Esophagus squamous epithelium (tissue), 5 donors: ENCODE data around the gene PCSK6. TPM values are rescaled to one million over a fixed set of nuclear protein-coding genes. Genes with fewer than 3 reads are reported as not detected.
"Not testable (repeated sequence)": the region's sequence is repeated elsewhere in the genome, so short reads cannot be mapped to it uniquely, and the experiment has no call there.

ENCODE experiments used
- DNase-seq: peaks from one replicate; lab custom pipeline; 2025; lab: John Stamatoyannopoulos, UW
- H3K27ac ChIP-seq, 4 donors: fragments of 200-600 bp; sonication (generic); one replicate each; pipeline ENCODE4 v1.5.1; 2016 to 2019; ENCODE audit warnings: mild to moderate bottlenecking in 1 of 4
- H3K27me3 ChIP-seq, 4 donors: fragments of 200-600 bp; sonication (generic); 1 replicate in 3 of 4; 2 replicates in 1 of 4; pipeline versions ENCODE4 v1.5.1 to v1.6.0; 2017 to 2021; ENCODE audit warnings: antibody characterized with exemption in 1 of 4
- H3K36me3 ChIP-seq, 3 donors: fragments of 200-600 bp; sonication (generic); one replicate each; pipeline ENCODE4 v1.5.1; 2016 to 2019
- H3K4me1 ChIP-seq, 3 donors: fragments of 200-600 bp; sonication (generic); one replicate each; pipeline ENCODE4 v1.5.1; 2017 to 2019
- H3K4me3 ChIP-seq, 4 donors: fragments of 200-600 bp; sonication (generic); 1 replicate in 3 of 4; 2 replicates in 1 of 4; pipeline ENCODE4 v1.5.1; 2016 to 2019; ENCODE audit warnings: mild to moderate bottlenecking in 2 of 4, moderate library complexity in 1 of 4
- H3K9me3 ChIP-seq, 3 donors: fragments of 200-600 bp; sonication (generic); one replicate each; pipeline ENCODE4 v1.5.1; 2016 to 2019
- CTCF ChIP-seq, 6 experiments: fragments of 450-650 bp in 4 of 6; fragments of 200-600 bp in 2 of 6; sonication (generic) in 2 of 6; IDR thresholded peaks; one replicate each; pipeline ENCODE4 v1.5.1; 2016 to 2019; ENCODE audit warnings: antibody characterized with exemption in 6 of 6, mild to moderate bottlenecking in 4 of 6, moderate library complexity in 4 of 6
- POLR2A ChIP-seq, 4 donors: fragments of 450-650 bp; IDR thresholded peaks; one replicate each; pipeline ENCODE4 v1.6.1; 2017; ENCODE audit warnings: antibody characterized with exemption in 4 of 4, mild to moderate bottlenecking in 4 of 4, moderate library complexity in 3 of 4
- WGBS, 2 donors: methylation state at CpG; one replicate each; pipeline ENCODE4 v1.1.5; 2018; 5-methylcytosine and 5-hydroxymethylcytosine counted together
- intact Hi-C: fragments of 100-400 bp; cut with DNase I; formaldehyde crosslinking; loops from one replicate; pipeline ENCODE4 v1.15.0; 2022
- total RNA-seq, 4 donors: library from RNA; depleted of rRNA; stranded (reverse); fragments of >200 nt; gene quantifications; one replicate each; pipeline ENCODE4 v1.1.0, GENCODE V29; 2016
- donor health status: DM: yes; HTN: yes; CAD: no.

The PCSK6 gene
- total RNA-seq, 4 donors from 2014 or later = 5.1 to 13.8 (median 9.2) TPM

DNA sequence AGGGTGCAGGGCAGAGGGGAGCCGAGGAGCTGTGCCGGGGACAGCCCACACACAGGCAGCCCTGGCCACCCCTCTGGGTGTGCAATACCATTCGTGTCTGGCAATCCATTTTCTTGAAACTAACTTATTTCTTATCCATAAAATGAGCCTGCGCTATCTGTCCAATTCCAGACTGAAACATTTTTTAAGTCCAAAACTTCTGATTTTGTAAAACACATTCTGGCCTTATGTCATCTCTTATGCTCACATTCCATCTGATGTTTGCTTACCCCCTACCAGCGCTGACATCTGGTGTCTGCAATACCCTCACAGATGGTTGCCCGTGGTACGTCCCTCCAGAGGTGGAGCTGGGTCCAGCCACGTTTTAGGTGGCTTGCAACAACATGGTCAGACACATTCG is 31.8 kb downstream of the PCSK6 start:
- Histone ChIP-seq H3K4me1 (peaks cover 0 to 16% (median 3%) of the 10 kb centered on the region in 3 donors), H3K9me3 (no peaks in the 10 kb centered on the region), H3K27me3 (peaks cover 0 to 11% (median 0%) of the 10 kb centered on the region in 4 donors), H3K27ac (no peak overlapping the region), H3K4me3 (no peak overlapping the region), H3K36me3 (no peaks in the 10 kb centered on the region)
- no peak for TF ChIP-seq CTCF (IDR thresholded peaks at IDR 0.05)
- TF ChIP-seq POLR2A (IDR thresholded peaks at IDR 0.05) = no peak
- DNase-seq = no peak
- intact Hi-C loops = no loop called here
- 73 to 81% methylated on average over 7 to 9 of the region's 9 CpGs for WGBS, 2 donors

GRCh38 chr15:101456057-101456739 is 33.3 kb downstream of the PCSK6 start:
- Histone ChIP-seq H3K27me3 (peaks cover 0 to 11% (median 0%) of the 10 kb centered on the region in 4 donors), H3K4me3 (no peak overlapping the region), H3K9me3 (no peaks in the 10 kb centered on the region), H3K27ac (peak overlapping the region in 1 of 4 donors; percentile 58), H3K4me1 (peaks cover 0 to 21% (median 3%) of the 10 kb centered on the region in 3 donors), H3K36me3 (no peaks in the 10 kb centered on the region)
- DNase-seq = no peak
- intact Hi-C loops = no loop called here
- 74 to 81% methylated on average over 11 to 14 of the region's 14 CpGs for WGBS, 2 donors
- no peak for TF ChIP-seq POLR2A (IDR thresholded peaks at IDR 0.05)
- no peak for TF ChIP-seq CTCF (IDR thresholded peaks at IDR 0.05)

DNA sequence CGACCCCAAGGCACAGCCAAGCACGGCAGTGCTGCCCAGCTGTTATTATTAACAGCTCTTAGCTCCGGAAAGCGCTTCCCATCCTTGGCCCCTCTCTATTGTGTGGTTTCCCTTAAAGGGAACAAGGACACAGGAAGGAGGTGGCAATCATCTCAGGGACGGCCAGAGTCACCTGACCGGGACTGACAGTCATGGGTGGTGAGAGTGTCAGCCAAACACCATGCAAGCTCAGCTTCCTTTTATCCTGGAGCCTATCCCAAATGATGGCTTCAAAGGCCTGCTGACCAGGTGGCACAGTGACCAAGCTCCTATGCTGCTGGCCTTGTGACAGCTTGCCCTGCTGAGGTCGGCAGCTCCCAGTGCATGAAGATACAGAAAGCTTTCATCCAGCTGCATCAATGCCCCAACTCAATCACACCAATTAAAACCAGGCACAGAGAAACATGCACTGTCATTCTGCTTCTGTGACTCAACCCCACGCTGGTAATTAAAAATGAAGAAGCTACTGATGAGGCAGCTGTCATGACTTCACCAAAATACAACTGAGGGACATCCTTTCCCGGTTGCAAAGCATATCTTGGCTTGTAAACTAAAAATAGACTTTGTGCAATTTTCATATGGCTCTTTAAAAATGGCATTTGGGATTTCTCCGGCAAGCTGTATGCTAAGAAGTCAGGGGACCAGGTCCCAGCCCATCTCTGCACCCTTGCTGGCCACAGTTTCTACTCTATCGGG is 34.0 kb downstream of the PCSK6 start:
- intact Hi-C loops = no loop called here
- 47 to 55% methylated on average over 8 to 10 of the region's 11 CpGs for WGBS, 2 donors

DNA sequence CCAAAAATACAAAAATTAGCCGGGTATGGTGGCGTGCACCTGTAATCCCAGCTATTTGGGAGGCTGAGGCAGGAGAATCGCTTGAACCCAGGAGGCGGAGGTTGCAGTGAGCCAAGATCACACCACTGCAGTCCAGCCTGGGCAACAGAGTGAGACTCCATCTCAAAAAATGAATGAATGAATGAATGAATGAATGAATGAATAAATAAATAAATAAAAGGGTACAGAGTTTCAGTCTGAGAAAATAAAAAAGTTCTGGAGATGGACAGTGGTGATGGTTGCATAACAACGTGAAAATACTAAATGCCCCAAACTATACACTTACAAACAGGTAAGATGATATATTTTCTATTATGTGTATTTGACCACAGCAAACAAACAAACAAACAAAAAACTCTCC is 34.7 kb downstream of the PCSK6 start:
- peaks cover 0 to 11% (median 0%) of the 10 kb centered on the region in 4 donors for H3K27me3 ChIP-seq
- peak overlapping the region in 1 of 4 donors; percentile 58 for H3K27ac ChIP-seq
- WGBS, 2 donors = 79 to 94% methylated on average over 2 to 5 of the region's 5 CpGs

More for the DNA sequence above, 34.0 kb downstream of the PCSK6 start:
- TF ChIP-seq POLR2A (IDR thresholded peaks at IDR 0.05) (no peak), CTCF (IDR thresholded peaks at IDR 0.05) (no peak)
- no peak overlapping the region for H3K4me3 ChIP-seq
- H3K9me3 ChIP-seq = no peaks in the 10 kb centered on the region
- no peaks in the 10 kb centered on the region for H3K36me3 ChIP-seq
- H3K27ac ChIP-seq = peak overlapping the region in 2 of 4 donors; percentile 2 to 58
- peaks cover 0 to 28% (median 3%) of the 10 kb centered on the region in 3 donors for H3K4me1 ChIP-seq
- peaks cover 0 to 11% (median 0%) of the 10 kb centered on the region in 4 donors for H3K27me3 ChIP-seq
- DNase-seq = no peak

GRCh38 chr15:101454365-101454764 is 35.1 kb downstream of the PCSK6 start:
- no peaks in the 10 kb centered on the region for H3K9me3 ChIP-seq
- intact Hi-C loops = no loop called here
- H3K36me3 ChIP-seq = no peaks in the 10 kb centered on the region
- WGBS, 2 donors = 87 to 89% methylated on average over 8 of the region's 8 CpGs
- DNase-seq = no peak
- H3K27me3 ChIP-seq = peaks cover 0 to 11% (median 0%) of the 10 kb centered on the region in 4 donors
- H3K4me3 ChIP-seq = no peak overlapping the region
- H3K27ac ChIP-seq = no peak overlapping the region
- H3K4me1 ChIP-seq = peaks cover 0 to 32% (median 3%) of the 10 kb centered on the region in 3 donors
- no peak for TF ChIP-seq POLR2A (IDR thresholded peaks at IDR 0.05)
- TF ChIP-seq CTCF (IDR thresholded peaks at IDR 0.05) = no peak

More for the DNA sequence above, 34.7 kb downstream of the PCSK6 start:
- intact Hi-C loops, H3K36me3 ChIP-seq, H3K9me3 ChIP-seq, H3K4me3 ChIP-seq, DNase-seq: not testable (repeated sequence)
- peaks cover 0 to 32% (median 3%) of the 10 kb centered on the region in 3 donors for H3K4me1 ChIP-seq
